ENCODE results near the gene STX18.

DNA sequence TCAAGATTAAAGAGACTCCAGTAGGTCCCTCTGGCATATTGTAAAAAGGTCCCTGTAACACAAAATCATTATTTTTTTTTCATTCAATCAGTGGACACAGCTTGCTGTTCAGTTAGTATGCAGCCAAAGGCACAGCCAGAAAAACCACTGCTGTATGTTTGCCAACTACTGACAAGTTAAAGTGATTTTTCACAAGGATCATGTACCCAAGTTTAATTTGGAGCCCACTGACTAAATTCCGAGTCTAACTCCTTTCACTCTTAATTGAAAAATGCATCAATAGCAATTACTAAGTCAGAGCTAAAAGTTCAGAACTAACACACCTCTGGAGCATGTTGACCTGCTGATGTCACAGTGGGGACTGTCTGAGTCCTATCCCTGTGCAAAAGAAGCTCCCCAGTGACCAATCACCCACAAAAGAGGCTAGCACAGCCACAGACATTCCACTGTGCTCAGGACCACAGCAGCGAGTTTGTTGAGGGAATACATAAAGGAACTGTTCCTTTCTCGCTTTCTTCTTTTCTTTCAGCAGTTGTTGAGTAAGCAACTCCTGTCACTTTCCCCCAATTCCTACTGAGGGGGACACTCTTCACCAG, 60.4 kb downstream of the STX18 start:
- TF ChIP-seq, protein P1, sequence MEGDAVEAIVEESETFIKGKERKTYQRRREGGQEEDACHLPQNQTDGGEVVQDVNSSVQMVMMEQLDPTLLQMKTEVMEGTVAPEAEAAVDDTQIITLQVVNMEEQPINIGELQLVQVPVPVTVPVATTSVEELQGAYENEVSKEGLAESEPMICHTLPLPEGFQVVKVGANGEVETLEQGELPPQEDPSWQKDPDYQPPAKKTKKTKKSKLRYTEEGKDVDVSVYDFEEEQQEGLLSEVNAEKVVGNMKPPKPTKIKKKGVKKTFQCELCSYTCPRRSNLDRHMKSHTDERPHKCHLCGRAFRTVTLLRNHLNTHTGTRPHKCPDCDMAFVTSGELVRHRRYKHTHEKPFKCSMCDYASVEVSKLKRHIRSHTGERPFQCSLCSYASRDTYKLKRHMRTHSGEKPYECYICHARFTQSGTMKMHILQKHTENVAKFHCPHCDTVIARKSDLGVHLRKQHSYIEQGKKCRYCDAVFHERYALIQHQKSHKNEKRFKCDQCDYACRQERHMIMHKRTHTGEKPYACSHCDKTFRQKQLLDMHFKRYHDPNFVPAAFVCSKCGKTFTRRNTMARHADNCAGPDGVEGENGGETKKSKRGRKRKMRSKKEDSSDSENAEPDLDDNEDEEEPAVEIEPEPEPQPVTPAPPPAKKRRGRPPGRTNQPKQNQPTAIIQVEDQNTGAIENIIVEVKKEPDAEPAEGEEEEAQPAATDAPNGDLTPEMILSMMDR (IDR thresholded peaks at IDR 0.05), result no peak
- no peak for TF ChIP-seq POLR2AphosphoS5 (IDR thresholded peaks at IDR 0.05)

Data from prostate gland (tissue), 2 donors.